ENCODE measurements around the gene C3orf38.

Gene C3orf38

DNA sequence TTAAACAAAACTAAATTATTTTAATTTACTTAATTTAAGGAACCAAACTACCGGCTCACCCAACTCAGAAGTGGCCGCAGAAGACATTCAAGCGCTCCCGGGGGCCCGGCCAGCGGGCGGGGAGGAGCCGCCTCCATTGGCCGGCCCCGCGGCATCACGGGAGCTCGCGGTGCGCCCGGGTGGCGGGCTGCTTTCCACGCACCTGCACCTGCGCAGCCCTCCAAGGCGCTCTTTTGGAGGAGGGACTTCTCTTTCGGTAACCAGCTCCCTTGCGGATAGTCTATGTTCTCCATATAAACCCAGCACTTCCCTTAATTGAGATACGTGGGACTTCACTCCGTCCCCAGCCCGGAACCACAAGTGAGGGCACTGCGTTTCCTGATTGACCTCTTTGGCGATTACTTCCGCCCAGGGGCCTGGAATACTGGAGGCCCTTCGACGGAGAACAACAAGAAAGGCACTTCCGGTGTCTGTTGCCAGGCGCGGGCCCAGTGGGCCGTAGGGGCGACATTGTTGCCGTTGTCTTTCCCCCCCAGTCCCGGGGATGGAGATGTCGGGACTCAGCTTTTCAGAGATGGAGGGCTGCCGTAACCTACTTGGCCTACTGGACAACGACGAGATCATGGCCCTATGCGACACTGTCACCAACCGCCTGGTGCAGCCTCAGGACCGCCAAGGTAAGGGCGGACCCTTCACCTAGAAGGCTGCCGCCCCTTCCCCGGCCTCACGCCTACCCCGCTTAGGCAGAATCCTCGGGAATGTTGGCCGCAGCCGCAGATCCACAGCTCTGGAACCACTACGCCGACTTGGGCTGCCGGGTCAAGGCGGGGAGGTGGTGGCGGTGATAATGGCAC is at the start of gene C3orf38 (continued):
- TF ChIP-seq MZF1 (tag by site-specific recombination; IDR thresholded peaks at IDR 0.05; ENCODE audit: borderline replicate concordance), result no peak; the same call in 1 of the 2 replicates
- TF ChIP-seq KLF7 (tag by site-specific recombination; IDR thresholded peaks at IDR 0.05; ENCODE audit: borderline replicate concordance), result 0 out of 2 replicates have a peak, but pooled peaks have one; percentile 37
- peak; percentile 82 for TF ChIP-seq KLF8 (tag by site-specific recombination; IDR thresholded peaks at IDR 0.05)
- TF ChIP-seq, protein P1, sequence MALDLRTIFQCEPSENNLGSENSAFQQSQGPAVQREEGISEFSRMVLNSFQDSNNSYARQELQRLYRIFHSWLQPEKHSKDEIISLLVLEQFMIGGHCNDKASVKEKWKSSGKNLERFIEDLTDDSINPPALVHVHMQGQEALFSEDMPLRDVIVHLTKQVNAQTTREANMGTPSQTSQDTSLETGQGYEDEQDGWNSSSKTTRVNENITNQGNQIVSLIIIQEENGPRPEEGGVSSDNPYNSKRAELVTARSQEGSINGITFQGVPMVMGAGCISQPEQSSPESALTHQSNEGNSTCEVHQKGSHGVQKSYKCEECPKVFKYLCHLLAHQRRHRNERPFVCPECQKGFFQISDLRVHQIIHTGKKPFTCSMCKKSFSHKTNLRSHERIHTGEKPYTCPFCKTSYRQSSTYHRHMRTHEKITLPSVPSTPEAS (tag by site-specific recombination; IDR thresholded peaks at IDR 0.05), result peak; percentile 19; the same call in 1 of the 2 replicates

DNA sequence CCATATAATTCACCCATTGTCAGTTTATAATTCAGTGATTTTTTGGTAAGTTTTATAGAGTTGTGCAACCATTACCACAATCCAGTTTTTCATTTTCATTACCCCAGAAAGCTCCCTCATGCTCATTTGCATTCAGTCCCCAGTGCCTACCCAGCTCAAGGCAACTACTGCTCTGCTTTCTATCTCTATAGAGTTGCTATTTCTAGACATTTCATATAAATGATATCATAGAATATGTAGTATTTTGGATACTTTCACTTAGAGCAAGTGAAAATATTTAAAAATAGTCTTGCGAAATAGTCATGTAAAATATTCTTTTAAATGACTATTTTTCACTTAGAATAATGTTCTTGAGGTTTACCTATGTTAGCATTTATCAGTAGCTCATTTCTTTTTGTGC is 48.6 kb upstream of the C3orf38 start:
- POLR2A ChIA-PET, result no interaction called here
- Histone ChIP-seq H3K27ac (ENCODE audit: extremely low read depth, low read depth, low read length) (no peak overlapping the region), H3K36me3 (ENCODE audit: control insufficient read depth in 2 of 2, insufficient read depth in 1 of 2, low read length in 2 of 2) (peaks cover 0 to 6% of the 10 kb centered on the region in 2 experiments; a peak in 1 of 3 replicates), H3K4me3 (ENCODE audit: low read depth, low read length) (no peak overlapping the region), H3K4me1 (ENCODE audit: control insufficient read depth, insufficient read depth, low read length) (no peaks in the 10 kb centered on the region), H3K9me3 (ENCODE audit: control insufficient read depth, insufficient read depth, low read depth, low read length) (no peaks in the 10 kb centered on the region)
- TF ChIP-seq, protein P2, sequence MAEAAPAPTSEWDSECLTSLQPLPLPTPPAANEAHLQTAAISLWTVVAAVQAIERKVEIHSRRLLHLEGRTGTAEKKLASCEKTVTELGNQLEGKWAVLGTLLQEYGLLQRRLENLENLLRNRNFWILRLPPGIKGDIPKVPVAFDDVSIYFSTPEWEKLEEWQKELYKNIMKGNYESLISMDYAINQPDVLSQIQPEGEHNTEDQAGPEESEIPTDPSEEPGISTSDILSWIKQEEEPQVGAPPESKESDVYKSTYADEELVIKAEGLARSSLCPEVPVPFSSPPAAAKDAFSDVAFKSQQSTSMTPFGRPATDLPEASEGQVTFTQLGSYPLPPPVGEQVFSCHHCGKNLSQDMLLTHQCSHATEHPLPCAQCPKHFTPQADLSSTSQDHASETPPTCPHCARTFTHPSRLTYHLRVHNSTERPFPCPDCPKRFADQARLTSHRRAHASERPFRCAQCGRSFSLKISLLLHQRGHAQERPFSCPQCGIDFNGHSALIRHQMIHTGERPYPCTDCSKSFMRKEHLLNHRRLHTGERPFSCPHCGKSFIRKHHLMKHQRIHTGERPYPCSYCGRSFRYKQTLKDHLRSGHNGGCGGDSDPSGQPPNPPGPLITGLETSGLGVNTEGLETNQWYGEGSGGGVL (tag by site-specific recombination; IDR thresholded peaks at IDR 0.05), result no peak
- CTCF ChIA-PET, result interaction anchor here (0.6 kb wide), 3 partner anchors 12 to 1344 kb away, joined by 3 to 7 read pairs (median 4); no protein-coding TSS in a partner anchor

DNA sequence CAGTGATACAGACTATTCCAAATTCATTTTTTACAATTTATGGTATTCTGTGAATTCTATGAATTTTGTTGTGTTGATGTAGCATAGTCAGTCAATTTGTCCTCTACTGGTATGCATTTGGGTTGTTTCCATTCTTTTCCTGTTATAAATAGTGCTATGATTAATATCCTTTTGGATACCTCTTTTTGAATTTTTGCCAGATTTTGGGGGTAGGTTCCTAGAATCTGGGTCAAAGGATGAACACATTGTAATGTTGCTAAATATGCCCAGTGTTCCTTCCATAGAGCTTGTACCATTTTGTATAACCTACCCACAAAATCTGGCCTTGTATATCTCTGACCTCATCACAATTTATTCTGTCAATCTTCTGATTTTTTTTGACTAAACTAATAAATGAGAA is 44.4 kb upstream of the C3orf38 start:
- CTCF ChIA-PET, result no interaction called here
- H3K36me3 ChIP-seq (ENCODE audit: control insufficient read depth in 2 of 2, insufficient read depth in 1 of 2, low read length in 2 of 2), result peaks cover 0 to 6% of the 10 kb centered on the region in 2 experiments; a peak in 1 of 3 replicates
- H3K9me3 ChIP-seq (ENCODE audit: control insufficient read depth, insufficient read depth, low read depth, low read length), result no peaks in the 10 kb centered on the region
- H3K27ac ChIP-seq (ENCODE audit: extremely low read depth, low read depth, low read length), result no peak overlapping the region
- no peaks in the 10 kb centered on the region for H3K4me1 ChIP-seq (ENCODE audit: control insufficient read depth, insufficient read depth, low read length)
- POLR2A ChIA-PET, result no interaction called here
- no peak overlapping the region for H3K4me3 ChIP-seq (ENCODE audit: low read depth, low read length)
- TF ChIP-seq ZNF10 (tag by site-specific recombination; IDR thresholded peaks at IDR 0.05) (no peak), ZNF791 (tag by site-specific recombination; IDR thresholded peaks at IDR 0.05) (no peak), ZBTB48 (tag by site-specific recombination; IDR thresholded peaks at IDR 0.05) (no peak)

DNA sequence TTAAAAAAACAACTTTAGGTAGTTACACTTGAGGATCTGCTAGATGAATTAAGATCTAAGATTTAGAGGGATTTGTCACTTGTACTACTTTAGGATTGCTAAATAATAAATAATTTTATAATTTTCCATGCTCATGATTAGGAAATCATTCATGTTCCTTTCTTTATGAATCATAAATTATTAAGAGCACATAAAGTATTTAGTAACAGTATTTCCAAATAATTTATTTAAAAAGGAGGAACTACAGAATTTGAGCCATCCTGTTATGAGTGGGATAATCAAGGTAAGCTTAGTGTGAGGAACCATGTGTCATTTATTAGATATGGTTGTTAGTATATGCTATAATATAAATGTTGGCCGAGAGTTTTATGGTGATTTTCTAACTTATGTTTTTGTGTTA is 37.5 kb upstream of the C3orf38 start:
- Histone ChIP-seq H3K4me1 (ENCODE audit: control insufficient read depth, insufficient read depth, low read length) (no peaks in the 10 kb centered on the region), H3K9me3 (ENCODE audit: control insufficient read depth, insufficient read depth, low read depth, low read length) (no peaks in the 10 kb centered on the region), H3K4me3 (ENCODE audit: low read depth, low read length) (no peak overlapping the region), H3K27ac (ENCODE audit: extremely low read depth, low read depth, low read length) (no peak overlapping the region), H3K36me3 (ENCODE audit: control insufficient read depth in 2 of 2, insufficient read depth in 1 of 2, low read length in 2 of 2) (peaks cover 0 to 12% of the 10 kb centered on the region in 2 experiments; a peak in 1 of 3 replicates)
- CTCF ChIA-PET, result interaction anchor here (0.8 to 2.3 kb wide), 9 partner anchors 18 to 853 kb away, joined by 3 to 8 read pairs (median 3); no protein-coding TSS in a partner anchor
- TF ChIP-seq ZNF2 (tag by site-specific recombination; IDR thresholded peaks at IDR 0.05) (no peak), ZNF223 (tag by site-specific recombination; IDR thresholded peaks at IDR 0.05) (no peak), ZNF501 (tag by site-specific recombination; IDR thresholded peaks at IDR 0.05) (no peak), ZBTB8A (tag by site-specific recombination; IDR thresholded peaks at IDR 0.05) (no peak), FEZF1 (tag by site-specific recombination; IDR thresholded peaks at IDR 0.05) (no peak)
- TF ChIP-seq, protein P3, sequence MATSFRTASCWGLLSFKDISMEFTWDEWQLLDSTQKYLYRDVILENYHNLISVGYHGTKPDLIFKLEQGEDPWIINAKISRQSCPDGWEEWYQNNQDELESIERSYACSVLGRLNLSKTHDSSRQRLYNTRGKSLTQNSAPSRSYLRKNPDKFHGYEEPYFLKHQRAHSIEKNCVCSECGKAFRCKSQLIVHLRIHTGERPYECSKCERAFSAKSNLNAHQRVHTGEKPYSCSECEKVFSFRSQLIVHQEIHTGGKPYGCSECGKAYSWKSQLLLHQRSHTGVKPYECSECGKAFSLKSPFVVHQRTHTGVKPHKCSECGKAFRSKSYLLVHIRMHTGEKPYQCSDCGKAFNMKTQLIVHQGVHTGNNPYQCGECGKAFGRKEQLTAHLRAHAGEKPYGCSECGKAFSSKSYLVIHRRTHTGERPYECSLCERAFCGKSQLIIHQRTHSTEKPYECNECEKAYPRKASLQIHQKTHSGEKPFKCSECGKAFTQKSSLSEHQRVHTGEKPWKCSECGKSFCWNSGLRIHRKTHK (tag by site-specific recombination; IDR thresholded peaks at IDR 0.05), result no peak
- TF ChIP-seq, protein P4, sequence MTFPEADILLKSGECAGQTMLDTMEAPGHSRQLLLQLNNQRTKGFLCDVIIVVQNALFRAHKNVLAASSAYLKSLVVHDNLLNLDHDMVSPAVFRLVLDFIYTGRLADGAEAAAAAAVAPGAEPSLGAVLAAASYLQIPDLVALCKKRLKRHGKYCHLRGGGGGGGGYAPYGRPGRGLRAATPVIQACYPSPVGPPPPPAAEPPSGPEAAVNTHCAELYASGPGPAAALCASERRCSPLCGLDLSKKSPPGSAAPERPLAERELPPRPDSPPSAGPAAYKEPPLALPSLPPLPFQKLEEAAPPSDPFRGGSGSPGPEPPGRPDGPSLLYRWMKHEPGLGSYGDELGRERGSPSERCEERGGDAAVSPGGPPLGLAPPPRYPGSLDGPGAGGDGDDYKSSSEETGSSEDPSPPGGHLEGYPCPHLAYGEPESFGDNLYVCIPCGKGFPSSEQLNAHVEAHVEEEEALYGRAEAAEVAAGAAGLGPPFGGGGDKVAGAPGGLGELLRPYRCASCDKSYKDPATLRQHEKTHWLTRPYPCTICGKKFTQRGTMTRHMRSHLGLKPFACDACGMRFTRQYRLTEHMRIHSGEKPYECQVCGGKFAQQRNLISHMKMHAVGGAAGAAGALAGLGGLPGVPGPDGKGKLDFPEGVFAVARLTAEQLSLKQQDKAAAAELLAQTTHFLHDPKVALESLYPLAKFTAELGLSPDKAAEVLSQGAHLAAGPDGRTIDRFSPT (tag by site-specific recombination; IDR thresholded peaks at IDR 0.05), result no peak
- POLR2A ChIA-PET, result no interaction called here

Data from HEK293 (cell line).